ENCODE data around the gene TCF19. TPM values are rescaled to one million over a fixed set of nuclear protein-coding genes. Genes with fewer than 3 reads are reported as not detected.

Gene TCF19
- total and polyA plus RNA-seq, 2 donors (not counting 3 experiments of a cell fraction or from before 2014, with no cell fraction given), result 13.9 to 31.7 TPM

GRCh38 chr6:31170987-31171671 is 12.7 kb downstream of the TCF19 start:
- no peaks in the 10 kb centered on the region for H3K36me3 ChIP-seq (ENCODE audit: control insufficient read depth in 2 of 2, extremely low read depth in 1 of 2, insufficient read depth in 2 of 2, low read length in 2 of 2)
- DNase-seq (ENCODE audit: low read depth, low spot score) (no peak), FAIRE-seq (no peak)
- no peaks in the 10 kb centered on the region for H4K20me1 ChIP-seq (replicated peaks; ENCODE audit: control insufficient read depth, extremely low read depth, insufficient read depth, low read length)
- intact Hi-C loops (cut with micrococcal nuclease) (no loop called here), dilution Hi-C loops (cut with MboI; ENCODE audit: extremely low pct_ligation_motif_present, low sequenced_read_pairs) (no loop called here)
- ChIA-PET POLR2A (no interaction called here), CTCF (interaction anchor here (1.3 kb wide), 1 partner anchor 13 kb away, joined by 3 read pairs; the partner anchor contains the start of genes CCHCR1 and TCF19)
- H3K9me3 ChIP-seq (replicated peaks; ENCODE audit: control insufficient read depth, insufficient read depth, low read length), result no peaks in the 10 kb centered on the region
- H3K79me2 ChIP-seq (ENCODE audit: control insufficient read depth, insufficient read depth, low read length), result no peaks in the 10 kb centered on the region
- H3K27me3 ChIP-seq (ENCODE audit: control insufficient read depth in 2 of 2, insufficient read depth in 2 of 2, low read length in 2 of 2), result no peaks in the 10 kb centered on the region
- no TSS peak for BruUV-seq (replicated peaks)
- H3K27ac ChIP-seq (ENCODE audit: insufficient read depth, low read depth, low read length), result no peak overlapping the region
- H2AFZ ChIP-seq (ENCODE audit: low read depth, low read length), result no peak overlapping the region
- no peaks in the 10 kb centered on the region for H3K4me1 ChIP-seq (ENCODE audit: control insufficient read depth, extremely low read depth, insufficient read depth, low read length)
- no peaks in the 10 kb centered on the region for H3K9me1 ChIP-seq (replicated peaks; ENCODE audit: control insufficient read depth, extremely low read depth, insufficient read depth, low read length)
- no peak for TF ChIP-seq MAX (IDR thresholded peaks at IDR 0.05; ENCODE audit: insufficient read depth, insufficient read length)
- no peak for TF ChIP-seq GATA2 (IDR thresholded peaks at IDR 0.05; ENCODE audit: insufficient read depth, insufficient read length, low read depth, low read length)
- TF ChIP-seq, protein P1, sequence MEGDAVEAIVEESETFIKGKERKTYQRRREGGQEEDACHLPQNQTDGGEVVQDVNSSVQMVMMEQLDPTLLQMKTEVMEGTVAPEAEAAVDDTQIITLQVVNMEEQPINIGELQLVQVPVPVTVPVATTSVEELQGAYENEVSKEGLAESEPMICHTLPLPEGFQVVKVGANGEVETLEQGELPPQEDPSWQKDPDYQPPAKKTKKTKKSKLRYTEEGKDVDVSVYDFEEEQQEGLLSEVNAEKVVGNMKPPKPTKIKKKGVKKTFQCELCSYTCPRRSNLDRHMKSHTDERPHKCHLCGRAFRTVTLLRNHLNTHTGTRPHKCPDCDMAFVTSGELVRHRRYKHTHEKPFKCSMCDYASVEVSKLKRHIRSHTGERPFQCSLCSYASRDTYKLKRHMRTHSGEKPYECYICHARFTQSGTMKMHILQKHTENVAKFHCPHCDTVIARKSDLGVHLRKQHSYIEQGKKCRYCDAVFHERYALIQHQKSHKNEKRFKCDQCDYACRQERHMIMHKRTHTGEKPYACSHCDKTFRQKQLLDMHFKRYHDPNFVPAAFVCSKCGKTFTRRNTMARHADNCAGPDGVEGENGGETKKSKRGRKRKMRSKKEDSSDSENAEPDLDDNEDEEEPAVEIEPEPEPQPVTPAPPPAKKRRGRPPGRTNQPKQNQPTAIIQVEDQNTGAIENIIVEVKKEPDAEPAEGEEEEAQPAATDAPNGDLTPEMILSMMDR (IDR thresholded peaks at IDR 0.05; ENCODE audit: extremely low read depth in 1 of 2, insufficient read depth in 1 of 2, low read depth in 1 of 2, low read length in 2 of 2), result no peak
- no peak for TF ChIP-seq MYC (IDR thresholded peaks at IDR 0.05; ENCODE audit: low read depth, low read length)
- no peak overlapping the region for H3K4me3 ChIP-seq (replicated peaks in 1 of 3; ENCODE audit: insufficient read depth in 1 of 3, low read depth in 1 of 3, low read length in 3 of 3)
- no peak overlapping the region for H3K4me2 ChIP-seq (ENCODE audit: insufficient read depth, low read length)
- no peak overlapping the region for H3K9ac ChIP-seq (replicated peaks; ENCODE audit: extremely low read depth, insufficient read depth, low read length)

All from endothelial cell of umbilical vein (primary cell).